ENCODE data around the gene CPEB2.

CPEB2 gene

DNA sequence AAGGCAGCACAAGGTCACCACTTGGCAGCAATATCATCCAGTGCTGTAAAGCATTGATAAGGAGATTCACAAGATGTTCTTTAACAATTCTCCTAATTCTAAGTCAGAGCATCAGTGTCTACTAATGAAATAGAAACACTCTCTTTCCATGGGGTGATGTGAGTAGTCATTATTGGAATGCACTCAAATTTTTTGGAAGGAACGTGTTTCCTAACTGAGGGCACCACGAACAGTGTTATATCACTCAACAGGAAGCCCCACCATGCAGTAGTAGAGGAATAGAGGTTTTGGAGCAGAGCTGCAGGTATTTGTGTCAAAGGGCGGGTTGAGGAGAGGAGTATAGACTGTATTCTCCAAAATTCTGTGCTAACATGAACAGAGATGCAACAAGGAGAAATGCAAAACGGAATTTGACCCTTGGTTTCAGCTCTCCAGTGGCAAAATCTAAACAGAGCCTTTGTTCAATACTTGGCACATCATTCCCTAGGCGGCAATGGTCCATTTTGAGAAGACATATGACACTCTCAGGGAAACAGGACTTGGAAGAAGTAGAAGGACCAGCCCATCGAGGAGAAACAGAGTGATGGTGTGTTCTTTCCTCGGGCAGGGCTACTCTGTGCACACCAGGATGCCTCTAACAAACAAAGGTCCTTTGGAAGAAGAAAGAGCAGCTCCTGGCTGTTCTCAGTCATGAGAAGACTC, 98.9 kb downstream of the CPEB2 start:
- H3K27ac ChIP-seq (ENCODE audit: low read length) = no peak overlapping the region

DNA sequence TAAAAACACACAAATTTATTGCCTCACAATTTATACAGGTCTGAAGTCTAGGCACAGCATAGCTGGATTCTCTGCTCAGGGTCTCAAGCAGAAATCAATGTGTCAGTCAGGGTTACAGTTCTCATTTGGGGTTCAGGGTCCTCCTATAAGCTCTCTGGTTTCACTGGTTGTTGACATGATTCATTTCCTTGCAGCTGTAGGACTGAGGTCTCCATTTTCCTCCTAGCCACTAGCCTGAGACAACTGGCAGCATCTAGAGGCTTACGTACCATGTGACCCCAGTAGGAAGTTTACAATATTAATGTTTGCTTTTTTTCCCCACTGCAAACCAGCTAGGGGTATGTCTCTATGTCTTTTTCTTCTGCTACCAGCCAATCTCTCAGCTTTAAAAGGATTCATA, 102.5 kb downstream of the CPEB2 start:
- H3K9me3 ChIP-seq (ENCODE audit: control insufficient read depth, low read depth, low read length) = no peaks in the 10 kb centered on the region
- no peak overlapping the region for H3K4me3 ChIP-seq (ENCODE audit: low read length)
- H3K36me3 ChIP-seq (ENCODE audit: control insufficient read depth, low read depth, low read length) = no peaks in the 10 kb centered on the region
- no peaks in the 10 kb centered on the region for H3K4me1 ChIP-seq (ENCODE audit: control insufficient read depth, low read depth, low read length)
- H3K9ac ChIP-seq (ENCODE audit: low read length) = no peak overlapping the region
- no peaks in the 10 kb centered on the region for H3K27me3 ChIP-seq (ENCODE audit: control insufficient read depth, insufficient read depth, low read length)
- H3K27ac ChIP-seq (ENCODE audit: low read length) = no peak overlapping the region

More for the DNA sequence above, 98.9 kb downstream of the CPEB2 start:
- no peaks in the 10 kb centered on the region for H3K36me3 ChIP-seq (ENCODE audit: control insufficient read depth, low read depth, low read length)
- no peak overlapping the region for H3K9ac ChIP-seq (ENCODE audit: low read length)
- no peaks in the 10 kb centered on the region for H3K27me3 ChIP-seq (ENCODE audit: control insufficient read depth, insufficient read depth, low read length)
- no peaks in the 10 kb centered on the region for H3K9me3 ChIP-seq (ENCODE audit: control insufficient read depth, low read depth, low read length)
- H3K4me3 ChIP-seq (ENCODE audit: low read length) = no peak overlapping the region
- H3K4me1 ChIP-seq (ENCODE audit: control insufficient read depth, low read depth, low read length) = no peaks in the 10 kb centered on the region

DNA sequence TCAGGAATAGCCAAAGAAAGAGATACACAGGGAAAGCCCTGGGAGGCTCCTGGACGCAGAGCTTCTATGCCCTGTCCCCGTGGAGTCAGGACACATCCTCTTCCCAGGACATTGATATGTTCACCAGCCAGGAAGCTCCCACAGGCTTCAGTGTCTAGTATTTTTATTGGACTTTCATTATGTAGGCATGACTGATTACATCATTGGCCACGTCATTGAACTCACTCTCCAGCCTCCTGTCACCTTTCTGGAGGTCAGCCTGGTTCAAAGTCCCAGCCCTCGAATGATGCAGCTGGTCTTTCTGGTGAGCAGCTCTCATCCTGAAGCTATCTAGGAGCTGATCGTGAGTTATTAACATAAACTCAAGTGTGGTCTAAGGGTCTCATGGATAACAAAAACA, 104.1 kb downstream of the CPEB2 start:
- H3K4me3 ChIP-seq (ENCODE audit: low read length) = no peak overlapping the region
- no peaks in the 10 kb centered on the region for H3K36me3 ChIP-seq (ENCODE audit: control insufficient read depth, low read depth, low read length)
- H3K27ac ChIP-seq (ENCODE audit: low read length) = no peak overlapping the region
- H3K27me3 ChIP-seq (ENCODE audit: control insufficient read depth, insufficient read depth, low read length) = no peaks in the 10 kb centered on the region
- H3K9me3 ChIP-seq (ENCODE audit: control insufficient read depth, low read depth, low read length) = no peaks in the 10 kb centered on the region
- no peaks in the 10 kb centered on the region for H3K4me1 ChIP-seq (ENCODE audit: control insufficient read depth, low read depth, low read length)
- no peak overlapping the region for H3K9ac ChIP-seq (ENCODE audit: low read length)

DNA sequence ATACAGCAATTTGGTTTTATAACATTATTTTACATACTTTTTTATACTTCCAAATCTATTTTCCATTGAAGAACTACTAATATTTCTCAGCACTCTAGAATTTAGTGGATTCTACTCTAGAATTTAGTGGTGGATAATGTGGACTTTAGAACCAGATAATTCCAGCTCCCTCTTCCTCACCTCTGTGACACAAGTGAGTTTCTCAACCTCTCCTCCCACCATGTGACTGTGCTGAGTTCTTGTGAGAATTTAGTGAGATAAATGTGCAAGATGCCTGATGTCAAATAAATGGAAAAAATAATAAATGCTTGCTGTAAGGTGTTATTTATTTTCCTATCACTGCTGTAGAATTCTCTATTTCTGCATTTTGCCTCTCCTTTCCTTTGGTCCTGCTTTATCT, 107.3 kb downstream of the CPEB2 start:
- Histone ChIP-seq H3K27ac (ENCODE audit: low read length) (no peak overlapping the region), H3K9ac (ENCODE audit: low read length) (no peak overlapping the region), H3K4me1 (ENCODE audit: control insufficient read depth, low read depth, low read length) (no peaks in the 10 kb centered on the region), H3K4me3 (ENCODE audit: low read length) (no peak overlapping the region), H3K9me3 (ENCODE audit: control insufficient read depth, low read depth, low read length) (no peaks in the 10 kb centered on the region), H3K36me3 (ENCODE audit: control insufficient read depth, low read depth, low read length) (no peaks in the 10 kb centered on the region), H3K27me3 (ENCODE audit: control insufficient read depth, insufficient read depth, low read length) (no peaks in the 10 kb centered on the region)

DNA sequence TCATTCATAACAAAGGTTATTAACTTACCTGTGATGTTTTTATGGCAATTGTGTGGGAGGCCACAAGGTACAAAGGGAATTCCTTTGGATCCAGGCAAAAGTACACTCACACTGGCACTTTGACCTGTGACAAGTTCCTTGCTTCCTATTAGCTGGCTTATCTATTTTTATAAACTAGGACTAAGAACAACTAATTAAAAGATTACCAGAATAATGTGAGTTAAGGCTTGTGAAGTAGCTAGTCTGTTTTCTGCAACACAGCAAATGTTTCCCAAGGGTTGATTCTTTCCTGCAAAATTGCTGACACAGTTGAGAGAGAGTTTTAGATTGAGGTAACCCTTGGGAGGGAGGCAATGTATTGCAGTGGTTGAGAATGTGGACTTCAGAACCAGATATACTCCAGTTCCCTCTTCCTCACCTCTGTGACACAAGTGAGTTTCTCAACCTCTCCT, 107.9 kb downstream of the CPEB2 start:
- no peaks in the 10 kb centered on the region for H3K9me3 ChIP-seq (ENCODE audit: control insufficient read depth, low read depth, low read length)
- H3K9ac ChIP-seq (ENCODE audit: low read length) = no peak overlapping the region

DNA sequence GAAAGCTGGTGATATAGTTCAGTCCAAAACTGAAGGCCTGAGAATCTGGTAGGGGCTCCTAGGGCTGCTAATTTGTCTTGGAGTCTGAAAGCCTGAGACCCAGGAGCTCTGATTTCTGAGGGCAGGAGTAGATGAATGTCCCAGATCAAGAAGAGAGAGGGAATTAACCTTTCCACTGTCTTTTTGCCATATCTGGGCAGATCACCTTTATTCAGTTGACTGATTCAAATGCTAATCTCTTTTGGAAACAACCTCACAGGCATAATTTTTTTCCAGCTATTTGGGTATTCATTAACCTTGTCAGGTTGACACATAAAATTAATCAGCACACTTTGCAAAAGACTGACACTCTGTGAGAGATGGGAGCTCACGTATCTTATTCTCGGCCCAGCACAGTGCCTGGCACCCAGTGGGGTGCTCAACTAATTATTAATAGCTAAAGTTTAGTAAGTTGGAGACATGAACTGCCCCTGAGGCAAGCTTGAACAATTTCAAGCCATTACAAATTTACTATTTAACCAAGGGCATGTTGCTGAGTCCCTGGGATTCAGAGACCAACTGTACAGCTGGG, 114.3 kb downstream of the CPEB2 start:
- H3K9me3 ChIP-seq (ENCODE audit: control insufficient read depth, low read depth, low read length) = no peaks in the 10 kb centered on the region
- no peaks in the 10 kb centered on the region for H3K36me3 ChIP-seq (ENCODE audit: control insufficient read depth, low read depth, low read length)
- H3K4me3 ChIP-seq (ENCODE audit: low read length) = no peak overlapping the region
- H3K9ac ChIP-seq (ENCODE audit: low read length) = no peak overlapping the region
- H3K4me1 ChIP-seq (ENCODE audit: control insufficient read depth, low read depth, low read length) = no peaks in the 10 kb centered on the region
- H3K27ac ChIP-seq (ENCODE audit: low read length) = no peak overlapping the region
- no peaks in the 10 kb centered on the region for H3K27me3 ChIP-seq (ENCODE audit: control insufficient read depth, insufficient read depth, low read length)

More for the DNA sequence above, 107.9 kb downstream of the CPEB2 start:
- Histone ChIP-seq H3K27ac (ENCODE audit: low read length) (no peak overlapping the region), H3K36me3 (ENCODE audit: control insufficient read depth, low read depth, low read length) (no peaks in the 10 kb centered on the region), H3K4me3 (ENCODE audit: low read length) (no peak overlapping the region), H3K27me3 (ENCODE audit: control insufficient read depth, insufficient read depth, low read length) (no peaks in the 10 kb centered on the region), H3K4me1 (ENCODE audit: control insufficient read depth, low read depth, low read length) (no peaks in the 10 kb centered on the region)

DNA sequence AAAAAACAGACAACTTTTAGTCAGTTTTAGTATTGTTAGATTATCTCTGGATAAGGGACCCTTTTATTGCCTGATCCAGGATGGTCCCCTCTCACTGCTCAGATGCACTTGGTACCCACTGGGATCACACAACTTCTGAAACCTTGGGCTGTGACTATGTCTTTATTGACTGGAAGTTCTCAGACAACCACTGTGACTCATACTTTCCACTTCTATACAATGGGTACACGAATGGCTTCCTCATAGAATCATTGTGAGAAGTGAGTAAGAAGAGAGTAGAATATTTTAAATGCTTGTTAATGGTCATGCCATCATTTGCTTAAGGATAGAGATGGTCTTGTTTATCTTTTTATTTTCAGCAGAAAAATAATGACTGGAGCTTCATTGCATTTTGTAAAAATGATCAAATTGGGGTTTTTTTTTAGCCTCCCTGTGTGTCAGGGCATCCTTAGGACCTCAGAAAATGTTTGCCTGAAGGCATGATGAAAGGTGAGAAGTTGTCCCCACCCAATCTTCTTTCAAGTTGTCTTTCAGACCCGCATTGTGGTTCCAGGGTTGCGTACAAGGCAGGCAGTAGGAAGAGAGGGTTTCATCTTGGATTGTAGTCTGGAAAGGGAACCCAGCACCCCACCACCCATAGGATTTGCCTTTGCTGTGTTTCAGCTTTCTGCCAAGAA, 115.1 kb downstream of the CPEB2 start:
- H3K36me3 ChIP-seq (ENCODE audit: control insufficient read depth, low read depth, low read length) = no peaks in the 10 kb centered on the region
- no peak overlapping the region for H3K4me3 ChIP-seq (ENCODE audit: low read length)
- H3K27me3 ChIP-seq (ENCODE audit: control insufficient read depth, insufficient read depth, low read length) = no peaks in the 10 kb centered on the region
- no peaks in the 10 kb centered on the region for H3K4me1 ChIP-seq (ENCODE audit: control insufficient read depth, low read depth, low read length)
- no peak overlapping the region for H3K9ac ChIP-seq (ENCODE audit: low read length)
- no peak overlapping the region for H3K27ac ChIP-seq (ENCODE audit: low read length)
- H3K9me3 ChIP-seq (ENCODE audit: control insufficient read depth, low read depth, low read length) = no peaks in the 10 kb centered on the region

DNA sequence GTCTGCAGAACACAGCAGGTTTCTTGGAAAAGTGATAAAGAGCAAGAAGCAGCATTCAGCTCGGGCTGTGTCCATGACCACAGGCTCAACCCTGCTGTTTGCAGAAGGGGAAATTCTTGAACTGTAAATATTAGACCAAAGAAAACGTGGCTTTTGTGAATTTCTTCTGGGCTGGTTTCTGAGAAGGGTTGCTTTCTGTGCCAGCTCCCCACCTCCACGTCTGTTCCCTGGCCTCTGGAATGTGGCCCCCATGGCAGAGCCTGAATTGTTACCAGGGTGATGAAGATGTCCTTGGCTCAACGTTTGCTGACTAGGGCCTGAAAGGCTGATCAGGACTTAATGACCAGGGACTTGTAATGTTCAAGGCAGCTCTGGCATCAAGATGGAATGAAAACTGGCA, 116.0 kb downstream of the CPEB2 start:
- Histone ChIP-seq H3K9me3 (ENCODE audit: control insufficient read depth, low read depth, low read length) (no peaks in the 10 kb centered on the region), H3K4me1 (ENCODE audit: control insufficient read depth, low read depth, low read length) (no peaks in the 10 kb centered on the region), H3K4me3 (ENCODE audit: low read length) (no peak overlapping the region), H3K27ac (ENCODE audit: low read length) (no peak overlapping the region), H3K36me3 (ENCODE audit: control insufficient read depth, low read depth, low read length) (no peaks in the 10 kb centered on the region), H3K27me3 (ENCODE audit: control insufficient read depth, insufficient read depth, low read length) (no peaks in the 10 kb centered on the region), H3K9ac (ENCODE audit: low read length) (no peak overlapping the region)
